Karpas-422 (cell line): ENCODE results near the gene SH3TC1. TPM values are rescaled to one million over a fixed set of nuclear protein-coding genes. Genes with fewer than 3 reads are reported as not detected.

Experiments used
- DNase-seq: peaks from one replicate; pipeline ENCODE4 v3.0.0-alpha.2; 2015
- H2AFZ ChIP-seq: fragments of 200-600 bp; sonication (generic); 2 replicates; pipeline ENCODE4 v1.6.1; 2014; ENCODE audit warnings: antibody characterized with exemption, low read length, mixed read lengths
- H3K27ac ChIP-seq: fragments of 200-600 bp; sonication (generic); 2 replicates; pipeline ENCODE4 v1.5.1; 2014; ENCODE audit warnings: mild to moderate bottlenecking, low read length, moderate library complexity
- H3K27me3 ChIP-seq: fragments of 200-600 bp; sonication (generic); 2 replicates; pipeline ENCODE4 v1.6.1; 2014; ENCODE audit warnings: low read length, mixed read lengths
- H3K36me3 ChIP-seq: fragments of 200-600 bp; sonication (generic); 2 replicates; pipeline ENCODE4 v1.6.1; 2014; ENCODE audit warnings: low read length, mixed read lengths; ENCODE audit not compliant: insufficient read depth
- H3K4me1 ChIP-seq: fragments of 200-600 bp; sonication (generic); 2 replicates; pipeline ENCODE4 v1.6.1; 2014; ENCODE audit warnings: mild to moderate bottlenecking, low read length, mixed read lengths
- H3K4me2 ChIP-seq: fragments of 200-600 bp; sonication (generic); 2 replicates; pipeline ENCODE4 v1.6.1; 2014; ENCODE audit warnings: low read length, low read depth, mild to moderate bottlenecking; ENCODE audit not compliant: poor library complexity, severe bottlenecking
- H3K4me3 ChIP-seq: fragments of 200-600 bp; sonication (generic); 2 replicates; pipeline ENCODE4 v1.5.1; 2014; ENCODE audit warnings: mild to moderate bottlenecking, antibody characterized with exemption, low read length, mixed read lengths
- H3K79me2 ChIP-seq: fragments of 200-600 bp; sonication (generic); 2 replicates; pipeline ENCODE4 v1.6.1; 2014; ENCODE audit warnings: mild to moderate bottlenecking, low read length, mixed read lengths
- H3K9ac ChIP-seq: fragments of 200-600 bp; sonication (generic); 2 replicates; pipeline ENCODE4 v1.6.0; 2014; ENCODE audit warnings: low read length
- H3K9me2 ChIP-seq: fragments of 200-600 bp; sonication (generic), shearing (Covaris generic); replicated peaks from 2 replicates; pipeline ENCODE4 v1.6.0; 2014; ENCODE audit warnings: mild to moderate bottlenecking, low read length, moderate library complexity; ENCODE audit not compliant: insufficient read depth
- H3K9me3 ChIP-seq: fragments of 300-700, 200-600 bp; sonication (generic); 2 replicates; pipeline ENCODE4 v1.6.1; 2014; ENCODE audit warnings: low read length, mixed read lengths
- H4K20me1 ChIP-seq: fragments of 200-600 bp; sonication (generic); 2 replicates; pipeline ENCODE4 v1.6.1; 2014; ENCODE audit warnings: mild to moderate bottlenecking, antibody characterized with exemption, low read length, low read depth; ENCODE audit not compliant: insufficient read depth
- total RNA-seq: library from RNA; depleted of rRNA; stranded (reverse); fragments of >200 nt; shearing (Covaris generic); gene quantifications from 2 replicates; pipeline ENCODE4 v1.2.3, GENCODE V29; 2014; ENCODE audit warnings: low replicate concordance

Gene SH3TC1
- total RNA-seq, 1 experiment from 2014 or later: 6.9 TPM

DNA sequence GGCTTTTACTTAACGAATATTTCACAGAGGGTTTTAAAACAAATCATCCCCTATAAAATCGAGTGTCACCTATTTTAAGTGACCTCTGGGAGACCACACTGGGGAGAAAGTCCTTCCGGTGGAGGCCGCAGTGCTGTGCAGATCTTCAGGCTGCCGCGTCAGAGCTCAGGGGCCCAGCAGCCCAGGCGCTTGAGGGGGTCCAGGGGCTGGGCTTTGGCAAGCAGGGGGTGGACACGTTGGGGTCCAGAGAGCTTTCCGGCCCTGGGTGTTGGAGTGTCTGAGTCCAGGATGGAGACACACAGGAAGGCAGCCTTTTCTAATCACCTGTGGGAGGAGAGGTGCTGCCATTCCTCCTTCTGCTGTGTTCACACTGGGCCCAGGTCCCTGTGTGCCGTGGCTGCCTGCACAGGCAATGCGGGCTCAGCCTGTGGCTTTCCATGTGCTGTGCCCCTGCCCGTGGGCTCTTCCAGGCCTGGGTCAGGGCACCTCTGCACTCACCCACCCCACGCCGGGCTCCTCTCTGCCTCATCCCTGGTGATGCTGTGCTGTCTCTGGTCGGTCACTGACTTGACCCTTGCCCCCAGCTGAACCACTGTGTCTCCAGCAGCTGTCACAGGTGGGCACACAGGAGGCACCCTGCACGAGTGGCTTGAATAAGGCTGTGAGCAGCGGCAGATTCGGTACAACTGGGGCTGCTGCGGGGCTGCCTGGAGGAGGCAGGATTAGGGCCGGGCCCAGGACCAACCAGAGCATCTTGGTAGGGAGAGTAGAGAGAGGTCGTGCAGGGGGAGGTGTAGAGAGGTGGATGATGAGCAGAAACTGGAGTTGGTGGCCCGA lies 80.4 kb downstream of the SH3TC1 start:
- H3K4me2 ChIP-seq: no peak overlapping the region
- no peak for DNase-seq
- H2AFZ ChIP-seq: no peak overlapping the region
- H3K9me3 ChIP-seq: no peaks in the 10 kb centered on the region
- no peaks in the 10 kb centered on the region for H3K36me3 ChIP-seq
- H3K27me3 ChIP-seq: no peaks in the 10 kb centered on the region
- no peak overlapping the region for H3K9ac ChIP-seq
- H4K20me1 ChIP-seq: no peaks in the 10 kb centered on the region
- H3K79me2 ChIP-seq: no peaks in the 10 kb centered on the region
- H3K4me3 ChIP-seq: no peak overlapping the region
- no peaks in the 10 kb centered on the region for H3K9me2 ChIP-seq
- H3K4me1 ChIP-seq: no peaks in the 10 kb centered on the region
- no peak overlapping the region for H3K27ac ChIP-seq

GRCh38 chr4:8280158-8280875 lies 81.2 kb downstream of the SH3TC1 start:
- no peaks in the 10 kb centered on the region for H3K27me3 ChIP-seq
- no peak overlapping the region for H2AFZ ChIP-seq
- no peak overlapping the region for H3K4me3 ChIP-seq
- H3K9ac ChIP-seq: no peak overlapping the region
- no peaks in the 10 kb centered on the region for H3K9me2 ChIP-seq
- no peaks in the 10 kb centered on the region for H3K9me3 ChIP-seq
- no peak overlapping the region for H3K27ac ChIP-seq
- H3K79me2 ChIP-seq: no peaks in the 10 kb centered on the region
- no peaks in the 10 kb centered on the region for H4K20me1 ChIP-seq
- no peak for DNase-seq
- H3K4me1 ChIP-seq: no peaks in the 10 kb centered on the region
- no peak overlapping the region for H3K4me2 ChIP-seq
- no peaks in the 10 kb centered on the region for H3K36me3 ChIP-seq

DNA sequence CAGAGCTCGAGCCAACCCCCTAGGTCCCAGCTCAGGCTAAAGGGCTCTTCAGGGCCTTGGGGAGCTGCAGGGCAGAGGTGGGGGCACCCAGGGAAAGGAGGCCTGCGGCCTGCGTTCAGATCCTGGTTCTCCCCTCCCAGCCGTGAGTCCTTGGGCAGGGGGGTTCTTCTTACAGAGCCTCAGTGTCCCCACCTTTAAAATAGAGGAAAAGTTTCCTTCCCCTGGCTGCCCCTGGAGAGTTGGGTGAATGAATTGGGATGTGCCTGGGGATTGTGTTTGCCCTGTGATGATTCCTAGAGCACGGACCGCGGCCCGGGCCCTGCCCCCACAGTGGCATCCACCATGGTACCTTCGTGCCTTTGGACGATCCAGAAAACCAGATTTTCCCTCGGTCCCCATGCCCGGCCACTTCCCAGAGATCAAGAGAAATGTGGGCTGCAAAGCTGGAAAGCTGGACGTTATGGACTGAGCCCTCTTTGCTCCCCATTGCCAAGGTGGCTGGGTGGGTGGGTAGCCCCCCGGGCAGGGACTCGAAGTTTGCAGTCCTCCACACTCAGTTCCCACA lies 81.9 kb downstream of the SH3TC1 start:
- no peaks in the 10 kb centered on the region for H3K4me1 ChIP-seq
- no peaks in the 10 kb centered on the region for H3K9me2 ChIP-seq
- H3K27ac ChIP-seq: no peak overlapping the region
- no peaks in the 10 kb centered on the region for H3K9me3 ChIP-seq
- DNase-seq: no peak
- H3K27me3 ChIP-seq: no peaks in the 10 kb centered on the region
- H4K20me1 ChIP-seq: no peaks in the 10 kb centered on the region
- H3K4me3 ChIP-seq: no peak overlapping the region
- no peak overlapping the region for H3K9ac ChIP-seq
- no peaks in the 10 kb centered on the region for H3K36me3 ChIP-seq
- H2AFZ ChIP-seq: no peak overlapping the region
- H3K4me2 ChIP-seq: no peak overlapping the region
- no peaks in the 10 kb centered on the region for H3K79me2 ChIP-seq

DNA sequence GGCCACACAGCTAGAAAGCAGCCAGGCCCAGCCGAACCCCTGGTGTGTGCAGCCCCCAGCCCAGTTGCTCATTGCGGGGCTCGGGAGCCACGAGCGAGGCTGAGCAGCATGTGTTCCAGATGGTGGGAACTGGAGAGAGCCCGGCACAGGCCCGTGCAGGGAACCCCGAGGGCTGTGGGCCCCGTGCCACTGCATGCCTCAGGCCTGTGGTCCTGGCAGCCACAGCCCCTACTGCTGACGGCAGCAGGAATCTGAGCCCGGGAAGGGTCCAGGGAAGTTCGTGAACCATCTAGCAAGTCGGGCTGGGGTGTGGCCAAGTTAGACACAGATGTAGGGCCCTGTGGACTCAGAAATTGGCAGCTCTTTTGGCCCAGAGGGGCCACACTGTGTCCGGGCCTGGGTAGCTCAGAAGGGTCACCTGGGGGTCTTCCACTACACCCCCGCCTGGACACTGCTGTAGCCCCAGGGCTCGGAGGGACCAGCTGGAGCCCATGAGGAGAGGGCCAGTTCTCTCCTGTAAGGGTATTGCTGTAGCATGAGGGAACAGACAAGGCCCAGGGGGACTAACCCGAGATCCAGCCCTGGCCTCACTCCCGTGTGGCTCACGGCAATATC lies 82.5 kb downstream of the SH3TC1 start:
- Histone ChIP-seq H3K36me3 (no peaks in the 10 kb centered on the region), H3K9me3 (no peaks in the 10 kb centered on the region), H3K27me3 (no peaks in the 10 kb centered on the region), H3K4me1 (no peaks in the 10 kb centered on the region), H2AFZ (no peak overlapping the region), H4K20me1 (no peaks in the 10 kb centered on the region), H3K79me2 (no peaks in the 10 kb centered on the region), H3K27ac (no peak overlapping the region), H3K4me3 (no peak overlapping the region), H3K9ac (no peak overlapping the region), H3K9me2 (no peaks in the 10 kb centered on the region), H3K4me2 (no peak overlapping the region)
- DNase-seq: no peak

GRCh38 chr4:8282134-8282641 lies 83.1 kb downstream of the SH3TC1 start:
- Histone ChIP-seq H3K27me3 (no peaks in the 10 kb centered on the region), H4K20me1 (no peaks in the 10 kb centered on the region), H3K9me2 (no peaks in the 10 kb centered on the region), H3K79me2 (no peaks in the 10 kb centered on the region), H3K4me3 (no peak overlapping the region), H3K9me3 (no peaks in the 10 kb centered on the region), H3K27ac (no peak overlapping the region), H3K9ac (no peak overlapping the region), H2AFZ (no peak overlapping the region), H3K4me1 (no peaks in the 10 kb centered on the region), H3K4me2 (no peak overlapping the region), H3K36me3 (no peaks in the 10 kb centered on the region)
- no peak for DNase-seq

GRCh38 chr4:8282742-8283141 lies 83.7 kb downstream of the SH3TC1 start:
- Histone ChIP-seq H3K36me3 (no peaks in the 10 kb centered on the region), H3K9ac (no peak overlapping the region), H3K27me3 (no peaks in the 10 kb centered on the region), H3K4me2 (no peak overlapping the region), H3K9me2 (no peaks in the 10 kb centered on the region), H2AFZ (no peak overlapping the region), H3K79me2 (no peaks in the 10 kb centered on the region), H3K4me1 (no peaks in the 10 kb centered on the region), H3K9me3 (no peaks in the 10 kb centered on the region), H3K27ac (no peak overlapping the region), H4K20me1 (no peaks in the 10 kb centered on the region), H3K4me3 (no peak overlapping the region)
- DNase-seq: no peak

DNA sequence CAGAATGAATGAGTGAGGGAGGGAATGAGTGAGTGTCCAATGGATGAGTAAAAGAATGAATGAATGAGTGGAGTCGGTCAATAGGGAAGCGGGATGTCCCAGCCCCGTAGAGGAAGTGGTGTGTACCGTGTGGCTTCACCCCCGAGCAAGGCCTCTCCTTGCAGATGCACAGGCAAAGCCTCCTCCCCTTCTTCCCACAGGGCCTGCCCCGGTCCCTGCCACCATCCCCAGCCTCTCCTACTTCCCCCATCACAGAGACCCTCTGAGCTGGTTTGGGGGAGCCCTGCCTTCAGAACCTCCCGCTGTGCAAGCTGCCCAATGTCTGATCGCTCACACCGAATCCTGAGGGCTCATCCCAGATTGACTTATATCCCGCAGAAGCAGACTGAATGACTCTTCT lies 84.1 kb downstream of the SH3TC1 start:
- no peaks in the 10 kb centered on the region for H3K9me2 ChIP-seq
- H3K4me3 ChIP-seq: no peak overlapping the region
- no peak overlapping the region for H3K27ac ChIP-seq
- H3K9me3 ChIP-seq: no peaks in the 10 kb centered on the region
- no peaks in the 10 kb centered on the region for H3K79me2 ChIP-seq
- H2AFZ ChIP-seq: no peak overlapping the region
- H3K4me2 ChIP-seq: no peak overlapping the region
- no peaks in the 10 kb centered on the region for H4K20me1 ChIP-seq
- DNase-seq: no peak
- no peaks in the 10 kb centered on the region for H3K4me1 ChIP-seq
- H3K9ac ChIP-seq: no peak overlapping the region
- no peaks in the 10 kb centered on the region for H3K36me3 ChIP-seq
- no peaks in the 10 kb centered on the region for H3K27me3 ChIP-seq

- no peaks in the 10 kb centered on the region for H3K36me3 ChIP-seq
- no peaks in the 10 kb centered on the region for H3K79me2 ChIP-seq
- H3K27ac ChIP-seq: no peak overlapping the region
- H3K27me3 ChIP-seq: no peaks in the 10 kb centered on the region
- no peak overlapping the region for H2AFZ ChIP-seq
- no peaks in the 10 kb centered on the region for H4K20me1 ChIP-seq
- H3K9me3 ChIP-seq: no peaks in the 10 kb centered on the region
- H3K9ac ChIP-seq: no peak overlapping the region
- no peaks in the 10 kb centered on the region for H3K9me2 ChIP-seq
- H3K4me1 ChIP-seq: no peaks in the 10 kb centered on the region
- H3K4me2 ChIP-seq: no peak overlapping the region
- H3K4me3 ChIP-seq: no peak overlapping the region
- peak; percentile 69 for DNase-seq
These were observed 84.6 kb downstream of the SH3TC1 start for GRCh38 chr4:8283631-8284121.
